H9 (cell line): Measurements from ENCODE around the gene LDLRAD4. TPM values are rescaled to one million over a fixed set of nuclear protein-coding genes. Genes with fewer than 3 reads are reported as not detected.

Experiments used
- DNase-seq: peaks from one replicate; pipeline ENCODE4 v3.0.0-alpha.2; 2017
- H2AFZ ChIP-seq: one replicate; pipeline ENCODE4 v1.6.1; 2013; ENCODE audit warnings: mild to moderate bottlenecking, low read length, control low read depth, moderate library complexity
- H2AK5ac ChIP-seq: 2 replicates; pipeline ENCODE4 v1.6.1; 2013; ENCODE audit warnings: low read length, control low read depth, mixed read lengths; ENCODE audit not compliant: insufficient read length
- H2BK120ac ChIP-seq: one replicate; pipeline ENCODE4 v1.6.1; 2013; ENCODE audit warnings: low read depth, mild to moderate bottlenecking, low read length, control low read depth, inconsistent platforms; ENCODE audit not compliant: poor library complexity, severe bottlenecking
- H2BK12ac ChIP-seq: 2 replicates; pipeline ENCODE4 v1.6.1; 2013; ENCODE audit warnings: low read length, control low read depth, mixed read lengths, low read depth; ENCODE audit not compliant: insufficient read length
- H2BK15ac ChIP-seq: 2 replicates; pipeline ENCODE4 v1.6.1; 2013; ENCODE audit warnings: low read depth, low read length, control low read depth
- H2BK20ac ChIP-seq: one replicate; pipeline ENCODE4 v1.6.1; 2013; ENCODE audit warnings: low read depth, mild to moderate bottlenecking, low read length, control low read depth, inconsistent platforms; ENCODE audit not compliant: poor library complexity, severe bottlenecking
- H2BK5ac ChIP-seq: 2 replicates; pipeline ENCODE4 v1.6.1; 2013; ENCODE audit warnings: low read length, control low read depth, mixed read lengths; ENCODE audit not compliant: insufficient read length
- H3K14ac ChIP-seq: 2 replicates; pipeline ENCODE4 v1.6.1; 2013; ENCODE audit warnings: low read length, control low read depth; ENCODE audit not compliant: insufficient read depth
- H3K18ac ChIP-seq: 2 replicates; pipeline ENCODE4 v1.6.1; 2013; ENCODE audit warnings: low read depth, mild to moderate bottlenecking, mixed read lengths, low read length, control low read depth; ENCODE audit not compliant: insufficient read length
- H3K23ac ChIP-seq: 2 replicates; pipeline ENCODE4 v1.6.1; 2013; ENCODE audit warnings: low read length, control low read depth, mixed read lengths, low read depth; ENCODE audit not compliant: insufficient read length
- H3K23me2 ChIP-seq: 2 replicates; pipeline ENCODE4 v1.6.1; 2013; ENCODE audit warnings: low read depth, mild to moderate bottlenecking, mixed read lengths, low read length, control low read depth; ENCODE audit not compliant: insufficient read length, poor library complexity, severe bottlenecking
- H3K27ac ChIP-seq: 2 replicates; pipeline ENCODE4 v1.5.1; 2013; ENCODE audit warnings: low read length, control low read depth, mixed read lengths, low read depth; ENCODE audit not compliant: insufficient read length
- H3K27me3 ChIP-seq: 2 replicates; pipeline ENCODE4 v1.6.1; 2013; ENCODE audit warnings: low read length, control low read depth, inconsistent platforms; ENCODE audit not compliant: insufficient read depth
- H3K4ac ChIP-seq: 2 replicates; pipeline ENCODE4 v1.6.1; 2013; ENCODE audit warnings: low read depth, mild to moderate bottlenecking, control low read depth, inconsistent platforms, low read length, moderate library complexity
- H3K4me1 ChIP-seq: 2 replicates; pipeline ENCODE4 v1.6.1; 2013; ENCODE audit warnings: low read length, control low read depth, inconsistent platforms; ENCODE audit not compliant: insufficient read depth
- H3K4me2 ChIP-seq: 2 replicates; pipeline ENCODE4 v1.6.1; 2013; ENCODE audit warnings: low read length, control low read depth, mixed read lengths; ENCODE audit not compliant: insufficient read length, insufficient read depth
- H3K56ac ChIP-seq: 2 replicates; pipeline ENCODE4 v1.6.1; 2013; ENCODE audit warnings: low read depth, mild to moderate bottlenecking, mixed read lengths, low read length, control low read depth; ENCODE audit not compliant: insufficient read length
- H3K79me1 ChIP-seq: 2 replicates; pipeline ENCODE4 v1.6.1; 2013; ENCODE audit warnings: low read depth, mild to moderate bottlenecking, moderate library complexity, low read length, control low read depth, inconsistent platforms; ENCODE audit not compliant: insufficient read depth, poor library complexity, severe bottlenecking
- H3K79me2 ChIP-seq: 2 replicates; pipeline ENCODE4 v1.6.1; 2013; ENCODE audit warnings: low read length, control low read depth, inconsistent platforms; ENCODE audit not compliant: insufficient read depth
- H3K9ac ChIP-seq: 2 replicates; pipeline ENCODE4 v1.6.1; 2013; ENCODE audit warnings: low read length, control low read depth, mixed read lengths; ENCODE audit not compliant: insufficient read length; ENCODE audit errors: extremely low read depth
- H3K9me3 ChIP-seq: one replicate; pipeline ENCODE4 v1.6.1; 2013; ENCODE audit warnings: low read depth, low read length, inconsistent platforms; ENCODE audit not compliant: control insufficient read depth
- H3T11ph ChIP-seq: one replicate; pipeline ENCODE4 v1.6.1; 2013; ENCODE audit warnings: mild to moderate bottlenecking, low read length, control low read depth, inconsistent platforms
- H4K20me1 ChIP-seq: one replicate; pipeline ENCODE4 v1.6.1; 2013; ENCODE audit not compliant: control insufficient read depth, insufficient read length, insufficient read depth
- H4K5ac ChIP-seq: 2 replicates; pipeline ENCODE4 v1.6.1; 2013; ENCODE audit warnings: low read depth, mild to moderate bottlenecking, mixed read lengths, low read length, control low read depth; ENCODE audit not compliant: insufficient read length
- H4K8ac ChIP-seq: replicated peaks from 2 replicates; pipeline ENCODE4 v1.6.1; 2013; ENCODE audit warnings: low read length, control low read depth, mixed read lengths, low read depth; ENCODE audit not compliant: insufficient read length
- H4K91ac ChIP-seq: 2 replicates; pipeline ENCODE4 v1.6.1; 2013; ENCODE audit warnings: low read depth, mild to moderate bottlenecking, moderate library complexity, mixed read lengths, low read length, control low read depth; ENCODE audit not compliant: insufficient read length
- H3K27ac Mint-ChIP-seq, 3 experiments: 2 replicates in 2 of 3; 3 replicates in 1 of 3; pipeline ENCODE4 v1.8.0; 2020 to 2021; ENCODE audit warnings: mixed read lengths in 3 of 3, mild to moderate bottlenecking in 1 of 3, moderate library complexity in 1 of 3
- H3K27me3 Mint-ChIP-seq: 2 replicates; pipeline ENCODE4 v1.8.0; 2021; ENCODE audit warnings: low read depth, mild to moderate bottlenecking, moderate library complexity, mixed read lengths
- H3K36me3 Mint-ChIP-seq, 3 experiments: 2 replicates in 2 of 3; 3 replicates in 1 of 3; pipeline ENCODE4 v1.8.0; 2020 to 2021; ENCODE audit warnings: low read depth in 3 of 3, mixed read lengths in 3 of 3; ENCODE audit not compliant: insufficient read depth in 1 of 3
- H3K4me1 Mint-ChIP-seq, 2 experiments: 2 replicates each; pipeline ENCODE4 v1.8.0; 2020; ENCODE audit warnings: mixed read lengths in 2 of 2
- H3K4me3 Mint-ChIP-seq, 2 experiments: 2 replicates in 1 of 2; 3 replicates in 1 of 2; pipeline ENCODE4 v1.8.0; 2020 to 2021; ENCODE audit warnings: mild to moderate bottlenecking in 2 of 2, mixed read lengths in 2 of 2, moderate library complexity in 1 of 2
- H3K9me3 Mint-ChIP-seq, 2 experiments: 2 replicates in 1 of 2; 3 replicates in 1 of 2; pipeline ENCODE4 v1.8.0; 2020; ENCODE audit warnings: mild to moderate bottlenecking in 2 of 2, mixed read lengths in 2 of 2, moderate library complexity in 1 of 2
- CTCF ChIP-seq: fragments of 200-600 bp; sonication (generic); conservative IDR thresholded peaks from 3 replicates; pipeline ENCODE4 v1.8.0; 2021; ENCODE audit warnings: antibody characterized with exemption, mild to moderate bottlenecking
- total RNA-seq: library from RNA; stranded (reverse); gene quantifications from 2 replicates; pipeline ENCODE4 v1.2.1, GENCODE V29; 2021

LDLRAD4 gene
- total RNA-seq, 1 experiment from 2014 or later, result 3.9 TPM

DNA sequence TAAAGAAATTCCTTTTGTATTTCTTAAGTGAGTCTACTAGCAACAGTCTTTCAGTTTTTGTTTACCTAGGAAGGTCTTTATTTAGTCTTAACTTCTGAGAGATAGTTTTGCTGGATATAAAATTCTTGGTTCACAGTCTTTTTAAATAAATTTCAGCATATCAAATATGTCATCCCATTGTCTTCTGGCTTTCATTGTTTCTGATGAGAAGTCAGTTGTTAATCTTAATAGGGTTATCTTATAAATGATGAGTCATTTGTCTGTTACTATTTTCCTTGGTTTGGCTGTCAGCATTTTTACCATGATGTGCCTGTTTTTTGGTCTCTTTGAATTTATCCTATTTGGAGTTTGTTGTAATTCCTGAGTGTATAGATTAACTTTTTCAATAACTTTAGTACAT lies 378.5 kb downstream of the LDLRAD4 start:
- Histone ChIP-seq H2BK12ac (no peak overlapping the region), H3K4ac (no peak overlapping the region), H3T11ph (no peak overlapping the region), H3K14ac (no peak overlapping the region), H3K4me1 (no peaks in the 10 kb centered on the region), H2BK20ac (no peak overlapping the region), H3K4me2 (no peak overlapping the region), H3K27me3 (no peaks in the 10 kb centered on the region), H3K27ac (no peak overlapping the region), H2AFZ (no peak overlapping the region), H3K23me2 (no peaks in the 10 kb centered on the region), H2BK5ac (no peak overlapping the region), H4K5ac (no peak overlapping the region), H3K23ac (no peak overlapping the region), H2BK120ac (no peak overlapping the region), H3K56ac (no peak overlapping the region), H3K18ac (no peak overlapping the region), H3K9ac (no peak overlapping the region), H2AK5ac (no peak overlapping the region), H3K9me3 (no peaks in the 10 kb centered on the region), H3K79me1 (no peaks in the 10 kb centered on the region), H4K8ac (no peak overlapping the region), H3K79me2 (no peaks in the 10 kb centered on the region), H4K20me1 (no peaks in the 10 kb centered on the region), H2BK15ac (no peak overlapping the region), H4K91ac (no peak overlapping the region)
- Mint-ChIP-seq H3K9me3 (peaks cover 29 to 35% of the 10 kb centered on the region in 2 experiments), H3K4me1 (no peaks in the 10 kb centered on the region), H3K27ac (no peak overlapping the region), H3K36me3 (peaks cover 5 to 19% (median 15%) of the 10 kb centered on the region in 3 experiments; a peak in 5 of 7 replicates), H3K27me3 (no peaks in the 10 kb centered on the region; the same call in 1 of the 2 replicates), H3K4me3 (no peak overlapping the region)
- TF ChIP-seq CTCF, result no peak
- no peak for DNase-seq
